CD4-positive, alpha-beta T cell treated with Interleukin-6 for 4 hours (primary cell): ENCODE data around the gene HOXD12.

Experiments used
- DNase-seq: peaks from one replicate; pipeline ENCODE4 v3.0.0-alpha.2; 2020; ENCODE audit warnings: mixed read lengths

The HOXD12 gene

DNA sequence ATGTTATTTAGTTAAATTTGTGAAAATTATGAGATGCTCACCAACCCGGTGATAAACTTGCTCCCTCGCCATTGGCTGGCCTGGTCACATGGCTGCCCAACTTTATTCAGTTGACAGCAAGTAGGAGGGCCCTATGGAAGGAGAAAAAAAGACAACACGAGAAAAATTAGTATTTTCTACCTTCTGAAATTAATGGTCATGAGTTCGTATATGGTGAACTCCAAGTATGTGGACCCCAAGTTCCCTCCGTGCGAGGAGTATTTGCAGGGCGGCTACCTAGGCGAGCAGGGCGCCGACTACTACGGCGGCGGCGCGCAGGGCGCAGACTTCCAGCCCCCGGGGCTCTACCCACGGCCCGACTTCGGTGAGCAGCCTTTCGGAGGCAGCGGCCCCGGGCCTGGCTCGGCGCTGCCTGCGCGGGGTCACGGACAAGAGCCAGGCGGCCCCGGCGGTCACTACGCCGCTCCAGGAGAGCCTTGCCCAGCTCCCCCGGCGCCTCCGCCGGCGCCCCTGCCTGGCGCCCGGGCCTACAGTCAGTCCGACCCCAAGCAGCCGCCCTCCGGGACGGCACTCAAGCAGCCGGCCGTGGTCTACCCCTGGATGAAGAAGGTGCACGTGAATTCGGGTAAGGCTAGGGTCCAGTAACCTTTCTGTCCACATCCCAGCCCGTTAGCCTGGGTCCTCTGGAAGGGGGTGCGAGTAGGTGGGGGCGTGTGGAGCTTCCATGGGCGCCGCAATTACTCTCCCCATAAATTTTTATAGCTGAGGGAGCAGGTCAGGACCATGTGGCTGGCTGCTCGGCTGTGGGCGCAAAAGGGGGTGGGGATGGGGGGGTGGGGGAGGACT lies 52.1 kb downstream of the HOXD12 start, which contains the start of gene HOXD4:
Gene HOXD4 (plus strand): TSS at position 109 of the 846 bp plus-strand sequence. CDS start 84 bp downstream, at position 193.
- DNase-seq = no peak
